Measurements from ENCODE around the gene TPI1.
"Not testable (repeated sequence)": the region's sequence is repeated elsewhere in the genome, so short reads cannot be mapped to it uniquely, and the experiment has no call there.

DNA sequence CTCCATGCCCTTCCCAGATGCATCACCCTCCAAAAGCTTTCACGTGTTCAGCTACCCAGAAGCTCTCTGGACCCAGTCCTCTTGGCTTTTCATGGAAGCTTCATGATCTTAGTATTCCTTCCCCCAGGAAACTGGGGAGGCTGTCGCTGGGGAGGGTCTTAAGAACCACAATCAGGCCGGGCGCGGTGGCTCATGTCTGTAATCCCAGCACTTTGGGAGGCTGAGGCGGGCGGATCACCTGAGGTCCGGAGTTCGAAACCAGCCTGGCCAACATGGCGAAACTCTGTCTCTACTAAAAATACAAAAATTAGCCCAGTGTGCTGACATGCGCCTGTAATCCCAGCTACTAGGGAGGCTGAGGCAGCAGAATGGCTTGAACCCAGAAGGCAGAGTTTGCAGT, 40.8 kb downstream of the TPI1 start:
- TF ChIP-seq, protein P1, sequence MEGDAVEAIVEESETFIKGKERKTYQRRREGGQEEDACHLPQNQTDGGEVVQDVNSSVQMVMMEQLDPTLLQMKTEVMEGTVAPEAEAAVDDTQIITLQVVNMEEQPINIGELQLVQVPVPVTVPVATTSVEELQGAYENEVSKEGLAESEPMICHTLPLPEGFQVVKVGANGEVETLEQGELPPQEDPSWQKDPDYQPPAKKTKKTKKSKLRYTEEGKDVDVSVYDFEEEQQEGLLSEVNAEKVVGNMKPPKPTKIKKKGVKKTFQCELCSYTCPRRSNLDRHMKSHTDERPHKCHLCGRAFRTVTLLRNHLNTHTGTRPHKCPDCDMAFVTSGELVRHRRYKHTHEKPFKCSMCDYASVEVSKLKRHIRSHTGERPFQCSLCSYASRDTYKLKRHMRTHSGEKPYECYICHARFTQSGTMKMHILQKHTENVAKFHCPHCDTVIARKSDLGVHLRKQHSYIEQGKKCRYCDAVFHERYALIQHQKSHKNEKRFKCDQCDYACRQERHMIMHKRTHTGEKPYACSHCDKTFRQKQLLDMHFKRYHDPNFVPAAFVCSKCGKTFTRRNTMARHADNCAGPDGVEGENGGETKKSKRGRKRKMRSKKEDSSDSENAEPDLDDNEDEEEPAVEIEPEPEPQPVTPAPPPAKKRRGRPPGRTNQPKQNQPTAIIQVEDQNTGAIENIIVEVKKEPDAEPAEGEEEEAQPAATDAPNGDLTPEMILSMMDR (IDR thresholded peaks at IDR 0.05), result not testable (repeated sequence)
- TF ChIP-seq POLR2A (IDR thresholded peaks at IDR 0.05), result not testable (repeated sequence)

All from right lobe of liver (tissue), 4 donors.